Endodermal cell (in vitro differentiated cells): Measurements from ENCODE around the gene CALCOCO2. TPM values are rescaled to one million over a fixed set of nuclear protein-coding genes. Genes with fewer than 3 reads are reported as not detected.

ENCODE experiments used
- DNase-seq: peaks from one replicate; pipeline ENCODE4 v3.0.0-alpha.2; 2017
- H3K27ac ChIP-seq: 2 replicates; pipeline ENCODE4 v1.5.1; 2013; ENCODE audit warnings: mild to moderate bottlenecking, low read depth, low read length, moderate library complexity
- H3K27me3 ChIP-seq: 2 replicates; pipeline ENCODE4 v1.6.1; 2013; ENCODE audit warnings: mild to moderate bottlenecking, low read length, moderate library complexity; ENCODE audit not compliant: insufficient read depth, control insufficient read depth, poor library complexity, severe bottlenecking
- H3K36me3 ChIP-seq: 2 replicates; pipeline ENCODE4 v1.7.0; 2013; ENCODE audit warnings: mild to moderate bottlenecking, low read length, moderate library complexity; ENCODE audit not compliant: control insufficient read depth, insufficient read depth
- H3K4me1 ChIP-seq: one replicate; pipeline ENCODE4 v1.7.0; 2013; ENCODE audit warnings: low read length; ENCODE audit not compliant: control insufficient read depth, insufficient read depth
- H3K4me3 ChIP-seq: 2 replicates; pipeline ENCODE4 v1.5.1; 2013; ENCODE audit warnings: mild to moderate bottlenecking, low read length, moderate library complexity
- H3K9ac ChIP-seq: 2 replicates; pipeline ENCODE4 v1.6.1; 2013; ENCODE audit warnings: mild to moderate bottlenecking, low read length, moderate library complexity; ENCODE audit not compliant: poor library complexity, severe bottlenecking; ENCODE audit errors: extremely low read depth
- H3K9me3 ChIP-seq: 2 replicates; pipeline ENCODE4 v1.6.1; 2013; ENCODE audit warnings: mild to moderate bottlenecking, low read length, moderate library complexity; ENCODE audit not compliant: control insufficient read depth
- H3K27ac Mint-ChIP-seq: 2 replicates; pipeline ENCODE4 v1.8.0; 2020; ENCODE audit warnings: mixed read lengths
- H3K27me3 Mint-ChIP-seq: 2 replicates; pipeline ENCODE4 v1.8.0; 2021; ENCODE audit warnings: mild to moderate bottlenecking, mixed read lengths; ENCODE audit not compliant: insufficient read depth
- H3K36me3 Mint-ChIP-seq: 2 replicates; pipeline ENCODE4 v1.8.0; 2020; ENCODE audit warnings: low read depth, mixed read lengths
- H3K4me1 Mint-ChIP-seq: 2 replicates; pipeline ENCODE4 v1.8.0; 2020; ENCODE audit warnings: mixed read lengths
- H3K4me3 Mint-ChIP-seq: 2 replicates; pipeline ENCODE4 v1.8.0; 2020; ENCODE audit warnings: mild to moderate bottlenecking, moderate library complexity, mixed read lengths
- H3K9me3 Mint-ChIP-seq: 2 replicates; pipeline ENCODE4 v1.8.0; 2020; ENCODE audit warnings: mild to moderate bottlenecking, mixed read lengths
- CTCF ChIP-seq: fragments of 200-600 bp; sonication (generic); conservative IDR thresholded peaks from 2 replicates; pipeline ENCODE4 v1.5.0; 2021; ENCODE audit warnings: antibody characterized with exemption, mild to moderate bottlenecking
- WGBS, 2 experiments: methylation state at CpG; one replicate each; pipeline versions ENCODE4 v1.1.5 to v1.1.7; 2013; ENCODE audit warnings: missing lambda C conversion rate in 2 of 2, mixed read lengths in 1 of 2; ENCODE audit not compliant: insufficient coverage in 1 of 2, insufficient read length in 1 of 2; 5-methylcytosine and 5-hydroxymethylcytosine counted together
- total RNA-seq, 2 donors: library from RNA; stranded (reverse); fragmentation: NEBNext Ultra II Directional in 1 of 2; extraction: Animal tissue kit (Norgen Biotek cat#: 25700) in 1 of 2; gene quantifications; 2 replicates in 1 of 2; 3 replicates in 1 of 2; pipeline ENCODE4 v1.2.1, GENCODE V29; 2021

Gene CALCOCO2
- total RNA-seq, 2 donors from 2014 or later: 38.4 to 45.2 TPM

- H3K36me3 ChIP-seq: peaks cover 46% of the 10 kb centered on the region
- no peak for TF ChIP-seq CTCF
- H3K36me3 Mint-ChIP-seq: peaks cover 35% of the 10 kb centered on the region
- peak overlapping the region; percentile 92 for H3K4me3 Mint-ChIP-seq
- no peaks in the 10 kb centered on the region for H3K27me3 ChIP-seq
- WGBS, 2 experiments: 66 to 100% methylated on average over 1 to 4 of the region's 4 CpGs
- peak overlapping the region; percentile 89 for H3K9ac ChIP-seq
- no peak for DNase-seq
- peaks cover 26% of the 10 kb centered on the region for H3K4me1 Mint-ChIP-seq
- H3K27ac ChIP-seq: no peak overlapping the region
- no peaks in the 10 kb centered on the region for H3K27me3 Mint-ChIP-seq
- H3K4me1 ChIP-seq: no peaks in the 10 kb centered on the region
- H3K9me3 Mint-ChIP-seq: no peaks in the 10 kb centered on the region
- no peaks in the 10 kb centered on the region for H3K9me3 ChIP-seq
- H3K27ac Mint-ChIP-seq: peak overlapping the region; percentile 27
- H3K4me3 ChIP-seq: peak overlapping the region; percentile 98
Measured at GRCh38 chr17:48909783-48910182, 78.9 kb downstream of the CALCOCO2 start.

GRCh38 chr17:48910370-48910769 lies 79.5 kb downstream of the CALCOCO2 start:
- peaks cover 26% of the 10 kb centered on the region for H3K4me1 Mint-ChIP-seq
- H3K27me3 Mint-ChIP-seq: no peaks in the 10 kb centered on the region
- Histone ChIP-seq H3K9ac (no peak overlapping the region), H3K4me3 (peak overlapping the region; percentile 98), H3K4me1 (no peaks in the 10 kb centered on the region), H3K9me3 (no peaks in the 10 kb centered on the region), H3K27me3 (no peaks in the 10 kb centered on the region), H3K36me3 (peaks cover 52% of the 10 kb centered on the region), H3K27ac (no peak overlapping the region)
- 86% methylated on average over 2 of the region's 2 CpGs; no CpG with 5 or more reads in 1 of the 2 experiments for WGBS, 2 experiments
- peak overlapping the region; percentile 92 for H3K4me3 Mint-ChIP-seq
- H3K27ac Mint-ChIP-seq: no peak overlapping the region
- DNase-seq: no peak
- no peak for TF ChIP-seq CTCF
- H3K9me3 Mint-ChIP-seq: no peaks in the 10 kb centered on the region
- peaks cover 38% of the 10 kb centered on the region for H3K36me3 Mint-ChIP-seq

- DNase-seq: no peak
- Mint-ChIP-seq H3K36me3 (peaks cover 56% of the 10 kb centered on the region), H3K4me1 (peaks cover 26% of the 10 kb centered on the region), H3K4me3 (no peak overlapping the region), H3K27ac (no peak overlapping the region), H3K9me3 (no peaks in the 10 kb centered on the region), H3K27me3 (no peaks in the 10 kb centered on the region)
- Histone ChIP-seq H3K4me3 (no peak overlapping the region), H3K9ac (no peak overlapping the region), H3K27me3 (no peaks in the 10 kb centered on the region), H3K27ac (no peak overlapping the region), H3K4me1 (no peaks in the 10 kb centered on the region), H3K36me3 (peaks cover 72% of the 10 kb centered on the region), H3K9me3 (no peaks in the 10 kb centered on the region)
- WGBS, 2 experiments: 100% methylated on average over 1 to 2 of the region's 2 CpGs
- TF ChIP-seq CTCF: no peak
Measured at GRCh38 chr17:48912476-48912875, 81.6 kb downstream of the CALCOCO2 start.

Other genes starting within 250 kb of the CALCOCO2 start
- gene HOXB3, start 240.8 kb upstream of the CALCOCO2 start, total RNA-seq: not detected
- gene HOXB5, start 237.3 kb upstream of the CALCOCO2 start, total RNA-seq: not detected
- not detected for gene HOXB6, start 226.0 kb upstream of the CALCOCO2 start, total RNA-seq
- not detected for gene HOXB7, start 220.0 kb upstream of the CALCOCO2 start, total RNA-seq
- gene HOXB8, start 215.7 kb upstream of the CALCOCO2 start, total RNA-seq: not detected
- gene HOXB9, start 204.7 kb upstream of the CALCOCO2 start, total RNA-seq: not detected
- not detected for gene PRAC1, start 108.5 kb upstream of the CALCOCO2 start, total RNA-seq
- gene PRAC2, start 107.8 kb upstream of the CALCOCO2 start, total RNA-seq: not detected
- gene HOXB13, start 102.3 kb upstream of the CALCOCO2 start, total RNA-seq: not detected
- 1 to 10 TPM in 1 of 2 donors, under 1 TPM in 1; 0.49 to 2.1 TPM for gene TTLL6, start 13.8 kb upstream of the CALCOCO2 start, total RNA-seq
- gene ATP5MC1, start 61.8 kb downstream of the CALCOCO2 start, total RNA-seq: 10 to 100 TPM; 52.9 to 59.8 TPM
- gene UBE2Z, start 77.4 kb downstream of the CALCOCO2 start, total RNA-seq: 10 to 100 TPM; 90.2 to 99.0 TPM
- gene SNF8, start 113.8 kb downstream of the CALCOCO2 start, total RNA-seq: 100 to 1,000 TPM; 152 to 175 TPM
- 1 to 10 TPM in 1 of 2 donors, not detected in 1; 1.1 TPM for gene GIP, start 137.6 kb downstream of the CALCOCO2 start, total RNA-seq
- gene IGF2BP1, start 166.3 kb downstream of the CALCOCO2 start, total RNA-seq: 100 to 1,000 TPM; 333 to 360 TPM